Testis (tissue), 3 donors: ENCODE measurements around the gene GPR39. TPM values are rescaled to one million over a fixed set of nuclear protein-coding genes. Genes with fewer than 3 reads are reported as not detected.

Experiments
- DNase-seq: peaks from one replicate; pipeline ENCODE4 v3.0.0-alpha.2; 2019
- H3K27ac ChIP-seq, 2 donors: fragments of 200-600 bp; sonication (generic); one replicate each; pipeline ENCODE4 v1.5.1; 2019
- H3K27me3 ChIP-seq: fragments of 200-600 bp; sonication (generic); one replicate; pipeline ENCODE4 v1.5.1; 2019
- H3K36me3 ChIP-seq: fragments of 200-600 bp; sonication (generic); one replicate; pipeline ENCODE4 v1.5.1; 2017; ENCODE audit warnings: low read depth; ENCODE audit errors: missing control alignments
- H3K4me1 ChIP-seq: fragments of 200-600 bp; sonication (generic); one replicate; pipeline ENCODE4 v1.5.1; 2019
- H3K4me3 ChIP-seq, 2 donors: fragments of 200-600 bp; sonication (generic); one replicate each; pipeline ENCODE4 v1.5.1; 2017 to 2019
- H3K9me3 ChIP-seq: fragments of 200-600 bp; sonication (generic); one replicate; pipeline ENCODE4 v1.5.1; 2017
- POLR2A ChIP-seq: fragments of 450-650 bp; IDR thresholded peaks from one replicate; pipeline ENCODE4 v1.6.1; 2017; ENCODE audit warnings: antibody characterized with exemption, mild to moderate bottlenecking, moderate library complexity
- WGBS, 2 donors: methylation state at CpG; one replicate each; pipeline ENCODE4 v1.1.5; 2018; 5-methylcytosine and 5-hydroxymethylcytosine counted together
- intact Hi-C: fragments of 100-400 bp; cut with DNase I; formaldehyde crosslinking; loops from one replicate; pipeline ENCODE4 v1.15.1; 2023; ENCODE audit warnings: low total_unique reads
- polyA plus RNA-seq: library from polyadenylated mRNA; stranded (reverse); fragments of 350-450 nt; fragmentation: Illumina TruSeq; extraction: RNeasy Lipid Tissue Mini Kit (QIAGEN cat#74804); gene quantifications from one replicate; pipeline ENCODE4 v1.2.3, GENCODE V29; 2014; ENCODE audit warnings: low read depth, low replicate concordance; ENCODE audit not compliant: insufficient read depth
- total RNA-seq, 2 donors: library from RNA; depleted of rRNA; stranded (reverse); fragments of >200 nt; gene quantifications; one replicate each; pipeline ENCODE4 v1.2.3, GENCODE V29; 2016
- TF ChIP-seq, protein P1 (sequence below), 3 experiments: fragments of 450-650 bp in 2 of 3; fragments of 200-600 bp in 1 of 3; sonication (generic) in 1 of 3; IDR thresholded peaks; one replicate each; pipeline ENCODE4 v1.5.1; 2016 to 2019; ENCODE audit warnings: antibody characterized with exemption in 3 of 3, mild to moderate bottlenecking in 2 of 3, moderate library complexity in 1 of 3

Gene GPR39
- total and polyA plus RNA-seq, 3 donors from 2014 or later = 2.7 to 19.5 (median 4.0) TPM

GRCh38 chr2:132547090-132547687, 130.6 kb downstream of the GPR39 start:
- Histone ChIP-seq H3K9me3 (no peaks in the 10 kb centered on the region), H3K4me1 (no peaks in the 10 kb centered on the region), H3K4me3 (no peak overlapping the region), H3K27ac (no peak overlapping the region), H3K27me3 (no peaks in the 10 kb centered on the region), H3K36me3 (no peaks in the 10 kb centered on the region)
- TF ChIP-seq POLR2A = no peak
- TF ChIP-seq, protein P1, sequence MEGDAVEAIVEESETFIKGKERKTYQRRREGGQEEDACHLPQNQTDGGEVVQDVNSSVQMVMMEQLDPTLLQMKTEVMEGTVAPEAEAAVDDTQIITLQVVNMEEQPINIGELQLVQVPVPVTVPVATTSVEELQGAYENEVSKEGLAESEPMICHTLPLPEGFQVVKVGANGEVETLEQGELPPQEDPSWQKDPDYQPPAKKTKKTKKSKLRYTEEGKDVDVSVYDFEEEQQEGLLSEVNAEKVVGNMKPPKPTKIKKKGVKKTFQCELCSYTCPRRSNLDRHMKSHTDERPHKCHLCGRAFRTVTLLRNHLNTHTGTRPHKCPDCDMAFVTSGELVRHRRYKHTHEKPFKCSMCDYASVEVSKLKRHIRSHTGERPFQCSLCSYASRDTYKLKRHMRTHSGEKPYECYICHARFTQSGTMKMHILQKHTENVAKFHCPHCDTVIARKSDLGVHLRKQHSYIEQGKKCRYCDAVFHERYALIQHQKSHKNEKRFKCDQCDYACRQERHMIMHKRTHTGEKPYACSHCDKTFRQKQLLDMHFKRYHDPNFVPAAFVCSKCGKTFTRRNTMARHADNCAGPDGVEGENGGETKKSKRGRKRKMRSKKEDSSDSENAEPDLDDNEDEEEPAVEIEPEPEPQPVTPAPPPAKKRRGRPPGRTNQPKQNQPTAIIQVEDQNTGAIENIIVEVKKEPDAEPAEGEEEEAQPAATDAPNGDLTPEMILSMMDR (IDR thresholded peaks at IDR 0.05) = peak; percentile 67 to 82 (median 71)
- WGBS, 2 donors = 32 to 41% methylated on average over 5 of the region's 5 CpGs
- intact Hi-C loops = no loop called here
- DNase-seq = peak; percentile 88

DNA sequence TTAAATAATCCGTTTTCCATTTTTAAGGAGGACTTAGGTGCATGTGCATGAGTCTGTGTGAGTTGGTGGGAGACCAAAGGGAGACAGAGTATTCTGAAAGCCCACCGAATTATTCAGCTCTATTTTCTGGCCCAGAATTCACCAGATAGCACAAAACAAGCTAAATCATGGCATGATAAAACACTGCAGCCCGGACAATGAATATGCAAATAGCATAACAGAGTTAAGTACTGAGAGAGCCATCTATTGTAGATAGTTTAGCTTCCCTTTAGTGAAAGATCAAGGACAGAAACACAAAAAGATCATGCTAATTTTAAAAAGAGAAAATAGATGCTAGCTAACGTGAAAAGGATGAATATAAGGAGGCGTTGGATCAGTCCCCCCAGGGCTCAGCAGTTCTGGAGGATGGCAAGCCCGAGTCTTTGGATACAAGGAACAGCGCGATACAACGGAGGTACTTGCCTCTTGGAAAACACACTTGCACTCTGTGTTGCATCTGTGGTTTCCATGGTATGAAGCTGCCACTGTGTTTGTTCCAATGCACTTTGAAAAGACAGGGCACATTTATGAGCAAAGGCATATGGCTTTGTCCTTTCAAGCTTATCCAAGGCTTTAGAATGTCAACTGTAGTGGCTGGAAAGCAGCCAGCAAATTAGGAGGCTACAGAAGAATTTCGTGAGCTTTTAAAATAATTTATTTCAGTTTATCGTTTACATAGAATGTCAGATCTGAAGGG, 133.5 kb downstream of the GPR39 start:
- Histone ChIP-seq H3K27me3 (no peaks in the 10 kb centered on the region), H3K4me3 (no peak overlapping the region), H3K4me1 (no peaks in the 10 kb centered on the region), H3K9me3 (no peaks in the 10 kb centered on the region), H3K27ac (no peak overlapping the region), H3K36me3 (no peaks in the 10 kb centered on the region)
- TF ChIP-seq, protein P1 (IDR thresholded peaks at IDR 0.05) = no peak
- TF ChIP-seq POLR2A = no peak
- intact Hi-C loops = no loop called here
- DNase-seq = no peak
- 56 to 57% methylated on average over 11 of the region's 11 CpGs for WGBS, 2 donors

GRCh38 chr2:132550946-132551345, 134.3 kb downstream of the GPR39 start:
- Histone ChIP-seq H3K27me3 (no peaks in the 10 kb centered on the region), H3K4me1 (no peaks in the 10 kb centered on the region), H3K36me3 (no peaks in the 10 kb centered on the region), H3K27ac (no peak overlapping the region), H3K9me3 (no peaks in the 10 kb centered on the region), H3K4me3 (no peak overlapping the region)
- intact Hi-C loops = no loop called here
- no peak for DNase-seq
- TF ChIP-seq POLR2A = no peak
- TF ChIP-seq, protein P1 (IDR thresholded peaks at IDR 0.05) = no peak
- 48 to 61% methylated on average over 2 of the region's 2 CpGs for WGBS, 2 donors

DNA sequence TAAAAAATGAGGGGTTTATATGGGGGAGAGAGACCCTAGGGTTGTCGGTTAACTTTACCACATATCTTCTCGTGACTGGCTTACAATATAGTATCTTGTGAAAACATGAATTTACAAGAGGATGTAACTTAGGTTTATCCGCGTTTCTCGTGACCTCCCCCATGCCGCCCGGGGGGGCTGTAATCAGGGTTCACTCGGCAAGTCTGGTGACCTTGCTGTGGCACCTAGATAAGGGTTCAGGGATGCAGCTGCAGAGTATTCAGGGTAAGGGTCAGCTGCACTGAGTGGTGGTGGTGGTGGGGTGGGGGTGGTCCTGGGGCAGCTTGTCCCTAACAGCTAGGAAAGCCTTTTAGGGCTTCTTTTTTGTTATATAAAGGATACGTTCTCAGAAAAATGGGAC, 141.1 kb downstream of the GPR39 start:
- Histone ChIP-seq H3K36me3 (no peaks in the 10 kb centered on the region), H3K27me3 (no peaks in the 10 kb centered on the region), H3K9me3 (no peaks in the 10 kb centered on the region), H3K4me3 (no peak overlapping the region), H3K4me1 (no peaks in the 10 kb centered on the region), H3K27ac (no peak overlapping the region)
- 51 to 55% methylated on average over 9 of the region's 9 CpGs for WGBS, 2 donors
- intact Hi-C loops = no loop called here
- no peak for DNase-seq
- no peak for TF ChIP-seq POLR2A
- TF ChIP-seq, protein P1 (IDR thresholded peaks at IDR 0.05) = no peak
